SIG-M5 (cell line): ENCODE measurements around the gene HOXC13.

ENCODE experiments used
- DNase-seq: peaks from one replicate; lab custom pipeline; 2025; lab: John Stamatoyannopoulos, UW

HOXC13 gene

DNA sequence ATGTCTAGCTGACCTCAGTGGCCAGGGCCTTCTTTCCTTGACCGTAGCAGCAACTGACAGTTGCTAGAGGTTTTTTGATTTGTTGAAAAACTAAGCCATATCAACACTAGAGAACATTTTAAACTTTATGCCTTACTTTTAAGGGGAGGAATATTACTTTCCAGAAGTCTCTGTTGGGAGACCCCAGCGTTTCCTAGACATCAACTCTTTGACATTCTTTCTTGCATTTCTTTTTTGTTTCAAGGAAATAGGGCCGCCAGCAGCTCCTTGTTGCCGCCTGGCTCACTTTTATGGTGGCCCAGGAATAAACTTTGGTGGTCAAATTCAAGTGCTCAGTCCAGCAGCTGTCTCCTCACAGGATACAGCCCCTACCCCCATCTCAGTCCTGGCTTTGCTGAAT is 31.8 kb downstream of the HOXC13 start:
- no peak for DNase-seq

DNA sequence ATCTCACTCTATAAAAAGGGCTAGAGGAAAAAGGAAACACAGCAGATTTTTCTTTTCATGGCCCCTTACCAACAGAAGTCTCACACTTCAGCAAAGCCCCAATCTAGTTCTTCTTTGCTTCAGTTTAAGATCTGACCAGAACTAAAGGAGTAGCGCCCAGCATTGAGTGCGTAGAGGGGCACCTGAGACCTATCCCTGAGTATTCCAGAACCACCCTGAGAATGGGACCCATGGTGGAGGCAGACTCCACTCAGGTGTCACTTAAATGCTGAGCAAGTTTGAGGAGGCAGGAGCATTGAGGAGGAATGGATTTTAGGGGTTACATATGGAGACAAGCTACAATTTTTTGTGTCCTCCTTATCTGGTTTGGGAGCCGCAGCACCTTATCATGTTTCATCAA is 32.5 kb downstream of the HOXC13 start:
- DNase-seq, result no peak

DNA sequence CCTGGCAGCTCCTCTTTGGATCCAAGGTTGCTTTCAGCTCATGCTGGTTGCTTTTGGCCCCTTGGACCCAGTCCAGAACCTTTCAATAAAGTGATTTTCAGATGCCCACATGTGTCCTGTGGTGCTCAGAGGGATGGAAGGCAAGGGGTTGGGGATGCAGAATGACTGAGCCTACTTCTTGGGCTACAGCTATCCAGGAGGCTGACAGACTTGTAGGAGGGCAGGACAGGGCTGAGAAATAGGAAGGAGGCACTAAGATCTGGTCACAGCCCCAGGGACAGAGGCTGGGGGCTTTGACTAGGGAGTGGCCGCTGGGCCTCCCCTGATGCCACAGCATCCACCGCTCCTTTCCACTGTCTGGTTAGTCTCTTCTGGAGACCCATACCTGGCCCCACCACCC is 33.1 kb downstream of the HOXC13 start:
- DNase-seq, result no peak

DNA sequence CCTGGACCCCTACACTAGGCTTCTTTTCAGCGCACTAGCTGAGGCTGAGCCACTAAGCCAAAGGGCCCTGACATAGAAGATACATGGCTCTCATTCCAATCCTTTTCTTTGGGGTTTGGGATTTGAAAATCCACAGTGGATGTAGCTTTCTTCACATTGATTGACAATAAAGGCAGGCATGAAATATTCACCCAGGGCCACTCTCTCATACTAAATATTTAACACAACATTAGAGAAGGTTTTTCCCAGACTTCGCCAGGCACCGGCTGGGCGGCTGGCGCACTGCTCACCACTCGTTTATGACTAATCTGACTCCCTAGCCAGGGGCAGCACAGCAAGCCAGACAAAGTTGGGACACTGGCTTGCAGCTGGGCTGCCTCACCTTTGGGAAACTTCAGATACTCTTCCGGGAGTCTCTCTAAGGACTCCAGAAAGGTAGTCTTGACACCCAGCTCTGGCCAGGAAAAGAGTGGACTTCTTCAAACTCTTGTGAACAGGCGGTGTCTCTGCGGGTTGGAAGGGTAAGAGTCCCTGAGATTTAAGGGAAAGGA is 33.6 kb downstream of the HOXC13 start:
- DNase-seq, result no peak

DNA sequence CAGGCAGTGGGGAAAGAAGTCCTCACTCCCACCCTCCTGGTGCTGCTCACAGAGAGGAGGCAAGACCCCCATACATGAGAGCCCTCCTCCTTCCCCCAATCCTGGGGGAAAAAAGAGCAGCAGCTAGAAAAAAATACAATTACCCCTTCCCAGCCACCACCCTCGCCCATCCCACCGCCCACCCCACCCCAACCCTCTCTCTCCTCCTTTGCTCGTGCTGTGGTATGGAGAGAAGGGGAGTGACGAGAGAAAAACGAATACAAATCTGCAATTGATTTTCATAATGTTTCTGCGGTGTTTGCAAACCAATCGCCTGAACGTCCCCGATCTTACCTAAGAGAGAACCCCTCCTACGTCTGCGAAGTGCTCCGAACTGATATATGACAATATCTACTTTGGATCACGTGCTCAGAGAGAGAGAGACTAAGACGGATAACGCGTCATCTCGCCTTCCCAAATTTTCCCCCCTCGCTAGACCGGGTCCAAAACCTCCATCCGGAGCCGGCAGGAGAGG is 34.1 kb downstream of the HOXC13 start, which contains the start of gene HOXC11:
Gene HOXC11 (plus strand): TSS at position 405 of the 514 bp plus-strand sequence. CDS start 116 bp downstream, outside the sequence.
- no peak for DNase-seq

DNA sequence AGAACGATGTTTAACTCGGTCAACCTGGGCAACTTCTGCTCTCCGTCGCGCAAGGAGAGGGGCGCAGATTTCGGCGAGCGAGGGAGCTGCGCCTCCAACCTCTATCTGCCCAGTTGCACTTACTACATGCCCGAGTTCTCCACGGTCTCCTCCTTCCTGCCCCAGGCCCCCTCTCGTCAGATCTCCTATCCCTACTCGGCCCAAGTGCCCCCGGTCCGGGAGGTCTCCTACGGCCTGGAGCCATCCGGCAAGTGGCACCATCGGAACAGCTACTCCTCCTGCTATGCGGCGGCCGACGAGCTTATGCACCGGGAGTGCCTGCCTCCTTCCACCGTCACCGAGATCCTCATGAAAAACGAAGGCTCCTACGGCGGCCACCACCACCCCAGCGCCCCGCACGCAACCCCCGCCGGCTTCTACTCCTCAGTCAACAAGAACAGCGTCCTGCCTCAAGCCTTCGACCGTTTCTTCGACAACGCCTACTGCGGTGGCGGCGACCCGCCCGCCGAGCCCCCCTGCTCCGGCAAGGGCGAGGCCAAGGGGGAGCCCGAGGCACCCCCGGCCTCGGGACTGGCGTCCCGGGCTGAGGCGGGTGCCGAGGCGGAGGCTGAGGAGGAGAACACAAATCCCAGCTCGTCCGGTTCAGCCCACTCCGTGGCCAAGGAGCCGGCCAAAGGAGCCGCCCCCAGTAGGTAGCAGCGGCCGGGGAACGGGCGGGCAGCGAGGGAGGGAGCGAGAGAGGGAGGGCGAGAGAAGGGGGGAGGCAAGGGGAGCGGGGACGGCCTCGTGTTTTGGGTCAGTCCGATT is 34.8 kb downstream of the HOXC13 start:
- DNase-seq, result no peak

DNA sequence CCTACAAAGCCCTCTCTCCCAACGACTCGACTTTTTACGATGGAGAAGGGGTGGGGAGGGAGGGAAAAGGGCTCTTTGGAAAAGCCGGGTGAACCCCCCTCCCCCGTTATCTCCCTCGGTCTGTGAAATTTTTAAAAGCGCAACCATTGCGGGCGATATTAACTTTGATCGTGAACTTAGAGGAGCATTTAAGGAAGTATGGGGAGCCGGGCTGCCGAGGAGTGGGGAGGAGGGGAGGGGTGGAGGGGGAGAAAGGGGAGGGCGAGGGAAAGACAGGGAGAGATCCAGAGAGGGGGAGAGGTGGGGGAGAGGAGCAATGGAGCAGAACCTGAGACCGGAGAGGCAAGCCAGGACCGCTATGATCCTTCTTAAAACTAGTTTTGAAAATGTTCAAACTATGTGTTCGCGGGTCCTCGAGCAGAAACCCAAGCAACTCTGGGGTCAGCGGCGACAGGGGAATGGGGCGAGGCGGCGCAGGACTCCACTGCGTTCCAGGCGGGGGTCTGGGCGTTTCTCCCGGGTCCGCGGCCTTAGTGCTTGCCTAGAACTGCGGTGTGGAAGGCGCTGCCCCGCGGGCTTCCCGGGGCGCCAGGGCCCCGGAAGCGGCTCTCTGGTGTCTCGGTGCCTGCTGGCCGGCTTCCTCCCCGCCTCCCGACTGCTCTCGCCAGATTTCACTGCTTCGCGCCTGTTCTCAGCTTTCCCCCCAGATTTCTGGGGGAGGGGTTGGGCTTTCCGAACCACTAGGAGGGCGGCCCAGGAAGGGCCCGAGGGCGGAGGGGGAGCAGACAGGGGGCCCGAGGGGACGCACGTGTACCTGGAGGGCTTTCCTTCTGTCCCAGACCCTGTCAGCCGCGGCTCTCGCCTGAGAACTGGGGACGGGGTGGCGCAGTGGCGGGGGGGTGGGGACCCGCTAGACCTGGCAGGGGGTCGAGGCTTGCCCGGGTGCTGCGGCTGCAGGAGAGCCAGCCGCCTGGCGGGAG is 35.7 kb downstream of the HOXC13 start, which contains the start of gene HOTAIR:
Gene HOTAIR (minus strand): TSS at position 871 of the 980 bp plus-strand sequence.
- no peak for DNase-seq

DNA sequence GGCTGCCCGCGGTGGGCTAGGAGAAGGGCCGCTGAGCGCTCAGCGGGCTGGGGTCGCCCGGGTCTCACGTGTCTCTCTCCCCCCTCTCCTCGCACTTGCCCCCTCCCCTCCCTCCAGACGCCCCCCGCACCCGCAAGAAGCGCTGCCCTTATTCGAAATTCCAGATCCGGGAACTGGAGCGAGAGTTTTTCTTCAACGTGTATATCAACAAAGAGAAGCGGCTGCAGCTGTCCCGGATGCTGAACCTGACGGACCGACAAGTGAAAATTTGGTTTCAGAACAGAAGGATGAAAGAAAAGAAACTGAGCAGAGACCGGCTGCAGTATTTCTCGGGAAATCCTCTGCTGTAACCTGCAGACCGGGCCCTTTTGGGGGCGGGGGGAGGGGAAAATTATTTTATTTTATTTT is 36.4 kb downstream of the HOXC13 start:
- DNase-seq, result no peak

DNA sequence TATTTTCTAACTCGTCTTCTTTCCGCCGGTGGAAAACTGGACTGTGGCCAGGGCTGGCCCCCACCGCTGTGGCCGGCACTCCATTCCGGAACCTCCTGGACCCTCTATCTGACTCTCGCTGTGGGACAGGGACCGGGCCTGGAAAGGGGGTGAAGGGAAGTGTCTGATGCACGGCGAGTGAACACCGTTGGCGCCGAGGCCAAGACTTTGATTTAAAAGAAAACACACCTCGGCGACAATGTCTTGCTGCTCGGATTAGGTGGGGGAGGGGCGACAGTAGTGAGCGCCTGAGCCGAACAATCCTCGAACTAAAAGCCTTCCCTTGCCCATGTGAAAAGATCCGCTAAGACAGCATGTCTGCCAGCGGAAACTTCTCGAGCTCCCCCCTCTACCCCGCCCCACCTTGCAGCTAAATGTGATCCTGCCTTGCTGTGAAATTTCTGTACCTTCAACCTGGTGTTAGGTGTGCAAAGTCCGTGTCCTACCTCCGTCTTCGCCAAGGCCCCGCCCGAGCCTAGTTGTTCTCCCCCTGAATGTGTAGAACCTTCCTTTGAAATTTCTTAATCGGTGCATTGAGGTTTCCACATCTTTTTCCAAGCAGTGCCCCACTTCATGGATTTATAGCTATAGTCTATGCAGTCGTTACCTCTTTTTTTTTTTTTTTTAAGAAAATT is 37.0 kb downstream of the HOXC13 start:
- no peak for DNase-seq

DNA sequence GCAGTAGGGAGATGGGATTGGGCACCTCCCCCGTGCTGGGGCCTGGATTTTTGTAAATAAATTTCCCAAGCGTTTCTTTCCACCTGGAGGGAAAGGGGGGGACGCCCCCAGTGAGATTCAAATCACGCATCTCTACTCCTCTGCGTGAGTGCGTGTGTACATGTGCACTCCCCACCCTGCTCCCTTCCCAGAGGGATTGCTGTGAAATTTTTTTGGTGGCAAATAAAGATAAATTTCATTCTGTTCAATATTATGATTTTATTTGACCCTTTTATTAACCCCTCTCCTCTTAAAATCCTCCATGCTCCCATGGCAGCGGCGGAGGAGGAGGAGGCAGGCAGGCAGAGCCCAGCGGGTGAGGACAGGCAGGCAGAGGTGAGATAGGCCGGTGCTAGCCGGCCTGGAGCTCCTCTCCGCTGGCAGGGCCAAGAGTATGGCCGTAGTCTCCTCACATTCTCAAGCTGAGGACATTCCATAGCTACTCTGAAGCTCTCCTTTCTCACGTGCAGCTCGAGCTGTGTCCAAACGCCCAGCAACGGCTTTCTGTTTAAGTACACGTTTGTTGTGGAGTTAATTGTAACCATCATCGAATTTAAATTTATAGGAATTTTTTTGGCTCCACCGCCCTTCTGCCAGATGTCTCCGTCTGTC is 37.7 kb downstream of the HOXC13 start:
- no peak for DNase-seq

DNA sequence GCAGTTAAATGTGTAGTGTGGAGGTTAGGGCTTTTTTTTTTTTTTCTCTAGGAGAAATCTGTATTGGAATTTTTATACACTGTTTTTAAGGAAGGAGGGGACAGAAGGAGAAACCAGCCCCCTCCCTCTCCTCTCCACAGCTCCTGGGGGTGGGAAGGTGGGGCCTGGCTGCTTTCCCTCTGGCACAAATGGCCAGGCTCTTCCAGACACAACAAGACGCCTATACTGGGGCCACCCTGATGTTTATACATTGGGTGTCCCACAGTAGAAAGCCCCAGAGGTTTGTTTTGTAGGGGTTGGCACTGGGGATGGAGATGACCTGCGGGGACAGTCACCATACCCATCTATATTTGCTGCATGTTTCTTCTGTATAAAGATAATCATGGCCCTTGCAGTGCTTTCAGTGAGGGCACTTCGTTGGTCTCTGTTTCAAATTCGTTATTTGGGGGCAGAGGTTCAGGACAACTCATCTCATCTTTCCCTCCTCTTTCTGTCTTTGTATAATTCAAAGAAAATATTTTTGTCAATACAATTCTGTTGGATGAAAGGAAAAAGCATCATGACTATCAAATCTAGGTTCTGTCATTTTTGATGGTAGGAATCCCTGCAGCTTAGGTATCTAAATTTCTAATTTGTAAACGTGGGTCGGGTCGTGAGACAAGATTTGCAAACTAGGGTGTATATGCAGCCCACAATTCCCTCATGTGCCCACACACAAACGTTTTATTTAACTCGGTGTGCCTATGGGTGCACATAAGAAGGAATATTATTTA is 38.4 kb downstream of the HOXC13 start:
- DNase-seq, result no peak

DNA sequence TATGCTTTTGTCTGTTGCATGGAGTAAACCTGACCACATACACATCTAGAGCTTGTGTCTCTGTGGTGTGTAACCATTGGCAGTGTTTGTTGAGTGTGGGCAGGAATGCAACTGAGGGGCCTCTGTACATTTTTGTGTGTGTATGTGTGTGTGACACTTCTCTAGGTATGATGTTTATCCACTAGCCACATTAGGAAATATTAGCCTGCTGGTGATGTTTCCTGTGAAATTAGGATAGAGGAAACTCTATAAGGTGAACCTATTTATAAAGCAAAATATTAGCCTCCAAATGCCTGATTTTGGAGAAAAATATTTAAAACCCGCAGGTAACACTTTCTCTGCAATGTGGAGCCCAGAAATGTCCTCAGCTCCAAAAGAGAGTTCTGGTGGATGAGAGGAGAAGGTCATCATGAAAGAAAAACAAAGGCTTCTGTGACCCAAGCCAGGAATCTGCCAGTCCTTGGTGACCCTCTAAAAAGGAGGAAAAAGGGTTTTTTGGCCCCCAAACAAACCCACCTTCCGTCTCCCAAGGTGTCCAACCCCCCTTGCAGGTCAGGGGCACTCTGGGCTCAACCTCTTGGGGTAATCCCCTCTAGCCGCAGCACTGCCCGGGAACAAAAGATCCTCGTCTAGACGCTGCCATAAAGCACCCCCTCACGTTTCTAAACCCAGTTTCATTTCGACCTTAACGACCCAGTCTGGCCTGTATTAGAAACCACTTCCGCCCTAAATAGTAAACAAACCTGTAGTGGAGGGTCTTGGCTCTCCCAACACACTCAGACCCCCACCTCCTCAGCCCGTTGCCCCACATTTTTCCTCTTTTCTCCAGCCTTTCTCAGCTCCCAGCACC is 39.2 kb downstream of the HOXC13 start:
- no peak for DNase-seq

DNA sequence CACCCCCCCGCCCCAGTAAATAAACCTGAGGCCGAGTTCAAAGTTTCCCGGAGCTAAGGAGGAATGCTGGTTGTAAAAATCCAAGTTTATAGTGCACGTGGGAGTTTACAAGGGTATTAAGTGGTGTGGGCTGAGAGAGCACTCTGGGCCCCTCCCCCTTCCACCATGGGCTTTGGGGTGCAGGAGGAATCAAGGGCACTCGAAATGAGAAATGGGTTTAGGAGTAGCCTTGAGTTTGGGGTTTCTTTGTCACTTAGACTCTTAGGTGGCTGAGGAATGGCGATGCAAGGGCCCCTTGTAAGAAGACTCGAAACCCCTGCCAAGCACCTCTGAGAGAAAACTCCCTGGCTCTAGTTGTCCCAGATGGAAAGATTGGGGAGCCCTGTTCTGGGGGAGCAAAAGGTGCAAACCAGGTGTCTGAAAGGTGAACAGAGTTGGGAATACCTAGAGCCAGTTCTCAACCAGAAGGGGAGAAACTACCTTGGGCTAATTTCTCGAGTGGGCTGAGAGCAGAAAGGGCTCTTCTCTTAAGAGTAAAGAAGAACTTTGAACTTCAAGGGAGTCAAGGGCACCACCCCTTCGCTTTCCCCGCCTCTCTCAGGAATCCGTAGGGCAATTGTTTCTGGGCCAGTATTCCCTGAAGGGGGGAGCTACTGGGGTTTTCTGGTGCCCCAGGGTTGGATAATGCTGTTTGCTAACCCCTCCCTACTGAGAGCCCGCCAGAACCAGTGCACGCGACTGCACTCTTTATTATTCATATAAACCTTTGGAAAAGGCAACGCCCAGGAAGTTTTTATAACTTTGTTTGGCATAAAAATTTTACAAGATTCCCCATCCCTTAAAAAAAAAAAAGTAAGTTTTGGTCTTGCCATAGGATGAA is 40.1 kb downstream of the HOXC13 start:
- no peak for DNase-seq

DNA sequence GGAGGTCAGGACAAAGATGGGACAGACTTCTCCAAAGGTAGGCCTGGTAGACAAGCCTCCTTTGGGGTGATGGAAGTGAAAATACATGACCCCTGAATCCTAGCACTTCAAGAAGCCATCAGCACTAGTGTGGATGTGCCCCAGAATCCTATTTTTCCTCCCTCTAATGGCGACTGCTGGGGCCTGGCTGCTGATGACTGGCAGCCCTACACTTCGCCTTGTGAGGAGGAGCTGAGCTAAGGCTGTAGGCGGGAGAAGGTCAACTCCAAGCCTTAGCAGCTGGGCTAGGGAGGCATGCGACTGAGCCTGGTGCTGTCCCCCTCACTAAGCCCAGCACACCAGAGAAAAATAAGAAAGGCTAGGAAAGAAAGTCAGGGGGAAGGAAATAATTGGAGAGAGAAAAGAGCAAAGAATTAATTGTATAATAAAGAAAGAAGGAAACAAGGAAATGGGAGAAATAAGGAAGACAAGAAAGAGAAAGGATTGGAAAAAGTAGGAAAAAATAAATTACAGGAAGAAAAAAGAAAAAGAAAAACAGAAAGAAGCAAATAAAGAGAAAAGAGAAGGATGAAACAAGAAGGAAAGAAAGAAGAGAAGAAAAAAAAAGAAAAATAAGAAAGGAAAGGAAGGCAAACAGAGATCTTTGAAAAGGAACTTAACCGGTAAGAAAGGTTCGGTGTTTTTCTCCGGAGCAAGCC is 41.6 kb downstream of the HOXC13 start:
- DNase-seq, result no peak

DNA sequence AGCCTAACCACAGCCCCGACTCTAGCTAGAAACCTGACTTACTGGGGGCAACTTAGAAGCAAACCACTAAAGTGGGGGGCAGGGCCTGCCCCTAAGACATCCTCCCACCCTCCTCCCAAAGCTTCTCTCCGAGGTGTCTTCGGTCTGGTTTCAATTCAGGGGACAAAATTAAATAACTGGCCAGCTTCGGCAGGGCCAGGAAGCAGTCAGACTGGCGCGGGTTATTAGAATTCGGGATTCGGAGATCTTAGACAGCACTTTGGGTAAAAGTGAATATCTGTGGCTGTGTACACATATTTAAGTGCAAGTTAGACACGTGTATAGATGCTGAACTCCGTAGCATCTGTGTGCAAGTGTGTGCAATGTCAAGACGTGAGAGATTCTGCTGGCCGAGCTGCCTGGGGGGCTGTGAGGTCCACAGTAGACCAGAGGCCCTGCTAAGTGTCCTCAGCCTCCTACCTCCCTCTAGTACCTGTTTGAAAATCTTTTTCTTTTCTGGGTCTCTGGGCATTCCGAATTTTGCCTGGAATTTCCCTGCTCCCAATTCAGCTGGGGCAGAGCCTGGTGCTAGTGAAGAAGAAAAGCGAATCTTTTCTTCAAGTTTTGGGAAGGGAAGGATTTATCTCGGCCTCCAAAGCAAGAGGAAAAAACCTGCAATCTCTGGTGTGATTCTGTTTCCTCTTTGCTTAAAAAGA is 42.3 kb downstream of the HOXC13 start:
- DNase-seq, result no peak

DNA sequence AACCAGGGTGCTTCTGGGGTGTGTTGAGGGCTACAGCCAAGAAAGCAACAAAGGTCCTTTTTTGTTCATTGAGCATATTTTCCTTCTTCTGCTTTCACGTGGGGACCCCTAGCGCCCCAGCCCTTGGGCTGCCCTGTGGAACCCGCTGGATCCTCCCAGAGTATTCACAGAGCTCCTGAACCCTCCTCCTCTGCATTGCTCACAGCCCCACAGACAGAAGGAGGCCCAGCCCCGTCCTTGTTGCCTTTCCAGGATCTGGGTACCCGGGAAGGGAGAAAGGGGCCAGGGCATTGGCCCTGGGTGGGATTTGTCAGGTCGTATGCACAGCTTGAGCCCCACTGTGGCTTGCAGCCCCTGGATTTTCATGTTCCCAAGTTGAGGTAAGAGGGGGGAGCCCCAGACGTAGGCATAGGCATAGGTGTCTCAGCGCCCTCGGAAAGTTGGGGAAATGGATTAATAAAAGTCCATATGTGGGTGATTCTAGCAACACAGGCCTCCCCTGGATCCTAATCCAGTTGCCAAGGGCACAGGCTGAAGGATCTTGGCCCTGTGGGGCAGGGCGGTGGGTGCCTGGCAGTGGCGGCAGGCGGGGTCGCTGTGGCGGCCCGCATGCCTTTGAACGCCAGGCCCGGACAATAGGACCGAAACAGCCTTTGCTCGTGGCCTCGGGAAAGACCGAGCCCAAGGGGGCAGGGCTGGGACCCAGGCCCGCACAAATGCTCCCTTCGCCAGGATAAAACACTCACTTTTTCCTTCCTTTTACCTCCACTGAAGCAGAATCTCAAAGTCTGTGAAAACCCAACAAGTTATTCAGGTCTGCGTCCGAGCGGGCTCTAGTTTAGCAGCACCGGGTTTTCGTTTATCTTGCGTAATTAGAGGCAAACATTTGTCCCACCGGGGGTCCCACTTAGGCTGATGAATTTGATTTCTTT is 43.3 kb downstream of the HOXC13 start:
- no peak for DNase-seq
